ENCODE data around the gene MARVELD3. TPM values are rescaled to one million over a fixed set of nuclear protein-coding genes. Genes with fewer than 3 reads are reported as not detected.

MARVELD3 gene
- polyA plus RNA-seq, 2 of the 4 experiments (the other 2 are of a cell fraction) = 0.17 to 0.25 TPM

DNA sequence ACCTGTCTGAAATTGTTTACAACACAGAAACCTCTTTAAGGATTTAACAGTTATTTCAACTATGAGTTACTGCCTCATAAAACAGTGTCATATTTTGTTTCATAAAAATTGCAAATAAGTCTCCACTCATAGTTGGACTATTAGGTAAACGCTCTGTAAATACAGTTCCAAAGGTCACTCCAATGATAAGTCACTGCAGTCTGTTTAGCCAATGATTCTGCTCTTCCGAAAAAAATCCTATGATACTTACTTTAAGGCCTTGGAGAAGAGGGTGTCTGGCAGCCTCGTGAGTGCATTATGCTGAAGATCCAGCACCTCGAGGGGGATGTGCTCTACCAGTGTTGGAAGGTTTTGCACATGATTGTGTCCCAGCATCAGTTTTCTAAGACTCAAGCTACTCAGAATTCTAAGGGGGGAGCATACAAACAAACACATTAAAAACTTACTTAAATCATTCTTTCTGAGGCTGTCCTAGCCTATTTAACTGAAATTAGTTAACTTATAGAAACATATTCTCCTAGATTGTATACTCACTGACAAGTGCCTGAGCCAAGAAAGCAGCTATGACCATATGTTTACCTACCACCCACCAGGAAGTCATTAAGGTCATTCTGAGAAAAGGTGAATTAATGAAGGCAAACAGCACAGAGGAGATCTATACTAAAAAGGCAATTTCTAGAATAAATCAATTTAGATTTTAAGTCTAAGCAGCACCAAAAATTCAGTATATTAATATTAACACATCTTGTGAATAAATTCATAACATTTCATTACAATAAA, 41.1 kb downstream of the MARVELD3 start:
- Histone ChIP-seq H3K4me1 (peaks cover 23% of the 10 kb centered on the region), H3K4me2 (peak overlapping the region; percentile 76), H3K27ac (peak overlapping the region; percentile 65 to 73), H3K4me3 (0 out of 3 replicates have a peak overlapping the region, but pooled peaks have one; percentile 7), H3K9me3 (no peaks in the 10 kb centered on the region)
- ATAC-seq (peak; percentile 84 to 85), FAIRE-seq (peak; percentile 59), DNase-seq (ENCODE audit: low read depth in 1 of 2, low spot score in 1 of 2) (peak in 1 of 2 experiments; percentile 42)
- 8% methylated on average over 4 of the region's 4 CpGs for WGBS (ENCODE audit: missing lambda C conversion rate)
- CTCF ChIA-PET = no interaction called here
- POLR2A ChIA-PET = no interaction called here
- TF ChIP-seq KDM5A (IDR thresholded peaks at IDR 0.05) (no peak), USF2 (IDR thresholded peaks at IDR 0.05) (no peak), RNF2 (IDR thresholded peaks at IDR 0.05; ENCODE audit: borderline replicate concordance, low read depth) (no peak), CBX2 (IDR thresholded peaks at IDR 0.05; ENCODE audit: borderline replicate concordance, low read depth) (no peak), FOSB (CRISPR knock-in tag; IDR thresholded peaks at IDR 0.05) (no peak), SREBF2 (IDR thresholded peaks at IDR 0.05) (no peak)

- no peaks in the 10 kb centered on the region for H3K9me3 ChIP-seq
- ChIA-PET CTCF (interaction anchor here (0.5 to 2.0 kb wide), 5 partner anchors 17 to 203 kb away, joined by 3 to 6 read pairs (median 4); no protein-coding TSS in a partner anchor), POLR2A (no interaction called here)
- peaks cover 23% of the 10 kb centered on the region for H3K4me1 ChIP-seq
- peak in 1 of 2 experiments; percentile 48; a peak in 2 of 6 replicates for ATAC-seq
- H3K4me2 ChIP-seq = no peak overlapping the region
- FAIRE-seq = no peak
- WGBS (ENCODE audit: missing lambda C conversion rate) = 91% methylated on average over 6 of the region's 6 CpGs
- DNase-seq (ENCODE audit: low read depth in 1 of 2, low spot score in 1 of 2) = peak in 1 of 2 experiments; percentile 18
- no peak for TF ChIP-seq MAX (IDR thresholded peaks at IDR 0.05)
- no peak for TF ChIP-seq TP53 (CRISPR knock-in tag; IDR thresholded peaks at IDR 0.05)
- no peak for TF ChIP-seq E2F6 (IDR thresholded peaks at IDR 0.05; ENCODE audit: borderline replicate concordance, low read depth)
- TF ChIP-seq, protein P1, sequence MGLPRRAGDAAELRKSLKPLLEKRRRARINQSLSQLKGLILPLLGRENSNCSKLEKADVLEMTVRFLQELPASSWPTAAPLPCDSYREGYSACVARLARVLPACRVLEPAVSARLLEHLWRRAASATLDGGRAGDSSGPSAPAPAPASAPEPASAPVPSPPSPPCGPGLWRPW (IDR thresholded peaks at IDR 0.05) = no peak
- no peak for TF ChIP-seq FOSB (CRISPR knock-in tag; IDR thresholded peaks at IDR 0.05)
- no peak for TF ChIP-seq NPAS2 (CRISPR knock-in tag; IDR thresholded peaks at IDR 0.05; ENCODE audit: borderline replicate concordance)
- TF ChIP-seq, protein P2, sequence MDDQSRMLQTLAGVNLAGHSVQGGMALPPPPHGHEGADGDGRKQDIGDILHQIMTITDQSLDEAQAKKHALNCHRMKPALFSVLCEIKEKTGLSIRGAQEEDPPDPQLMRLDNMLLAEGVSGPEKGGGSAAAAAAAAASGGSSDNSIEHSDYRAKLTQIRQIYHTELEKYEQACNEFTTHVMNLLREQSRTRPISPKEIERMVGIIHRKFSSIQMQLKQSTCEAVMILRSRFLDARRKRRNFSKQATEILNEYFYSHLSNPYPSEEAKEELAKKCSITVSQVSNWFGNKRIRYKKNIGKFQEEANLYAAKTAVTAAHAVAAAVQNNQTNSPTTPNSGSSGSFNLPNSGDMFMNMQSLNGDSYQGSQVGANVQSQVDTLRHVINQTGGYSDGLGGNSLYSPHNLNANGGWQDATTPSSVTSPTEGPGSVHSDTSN (IDR thresholded peaks at IDR 0.05) = no peak
- no peak for TF ChIP-seq CHD4 (IDR thresholded peaks at IDR 0.05; ENCODE audit: borderline replicate concordance)
- no peak overlapping the region for H3K27ac ChIP-seq
- no peak overlapping the region for H3K4me3 ChIP-seq
Measured at GRCh38 chr16:71669926-71670536, 44.0 kb downstream of the MARVELD3 start.

GRCh38 chr16:71670537-71670936, 44.6 kb downstream of the MARVELD3 start:
- H3K4me3 ChIP-seq = no peak overlapping the region
- DNase-seq (ENCODE audit: low read depth in 1 of 2, low spot score in 1 of 2) (no peak), ATAC-seq (no peak), FAIRE-seq (no peak)
- no peak for TF ChIP-seq TP53 (CRISPR knock-in tag; IDR thresholded peaks at IDR 0.05)
- TF ChIP-seq HEYL (CRISPR knock-in tag; IDR thresholded peaks at IDR 0.05) = no peak
- POLR2A ChIA-PET = interaction anchor here (0.5 kb wide), 1 partner anchor 45 kb away, joined by 3 read pairs; no protein-coding TSS in a partner anchor
- H3K9me3 ChIP-seq = no peaks in the 10 kb centered on the region
- H3K4me2 ChIP-seq = no peak overlapping the region
- WGBS (ENCODE audit: missing lambda C conversion rate) = 64% methylated on average over 4 of the region's 4 CpGs
- CTCF ChIA-PET = interaction anchor here (0.5 to 2.0 kb wide), 4 partner anchors 17 to 203 kb away, joined by 3 to 6 read pairs (median 4); no protein-coding TSS in a partner anchor
- peaks cover 23% of the 10 kb centered on the region for H3K4me1 ChIP-seq
- no peak overlapping the region for H3K27ac ChIP-seq

All from A549 (cell line).